GM20000 (cell line): ENCODE results near the gene NRARP.

ENCODE experiments used
- DNase-seq: peaks from one replicate; pipeline ENCODE4 v3.0.0; 2012; ENCODE audit warnings: low spot score
- CTCF ChIP-seq: IDR thresholded peaks from 2 replicates; pipeline ENCODE4 v1.5.1; 2012; ENCODE audit warnings: mild to moderate bottlenecking, control low read depth; ENCODE audit errors: extremely low read depth, missing control alignments

The NRARP gene

GRCh38 chr9:137302118-137302448 lies at the start of gene NRARP:
Gene NRARP (minus strand): TSS chr9:137302271. CDS start chr9:137301928, 343 bp downstream.
- peak; percentile 11 for TF ChIP-seq CTCF
- peak; percentile 99 for DNase-seq

GRCh38 chr9:137350696-137351584 lies 48.9 kb upstream of the NRARP start:
- TF ChIP-seq CTCF: no peak
- no peak for DNase-seq

GRCh38 chr9:137349471-137350033 lies 47.5 kb upstream of the NRARP start:
- no peak for DNase-seq
- no peak for TF ChIP-seq CTCF

GRCh38 chr9:137348769-137349470 lies 46.8 kb upstream of the NRARP start:
- DNase-seq: no peak
- no peak for TF ChIP-seq CTCF

GRCh38 chr9:137347928-137348327 lies 45.9 kb upstream of the NRARP start:
- DNase-seq: no peak

GRCh38 chr9:137342482-137342881 lies 40.4 kb upstream of the NRARP start:
- DNase-seq: no peak

More at GRCh38 chr9:137347928-137348327, 45.9 kb upstream of the NRARP start:
- no peak for TF ChIP-seq CTCF

More at GRCh38 chr9:137342482-137342881, 40.4 kb upstream of the NRARP start:
- TF ChIP-seq CTCF: no peak
